ENCODE data around the gene HCN3. TPM values are rescaled to one million over a fixed set of nuclear protein-coding genes. Genes with fewer than 3 reads are reported as not detected.

The HCN3 gene
- total RNA-seq, 1 experiment from 2014 or later, result 11.3 TPM

DNA sequence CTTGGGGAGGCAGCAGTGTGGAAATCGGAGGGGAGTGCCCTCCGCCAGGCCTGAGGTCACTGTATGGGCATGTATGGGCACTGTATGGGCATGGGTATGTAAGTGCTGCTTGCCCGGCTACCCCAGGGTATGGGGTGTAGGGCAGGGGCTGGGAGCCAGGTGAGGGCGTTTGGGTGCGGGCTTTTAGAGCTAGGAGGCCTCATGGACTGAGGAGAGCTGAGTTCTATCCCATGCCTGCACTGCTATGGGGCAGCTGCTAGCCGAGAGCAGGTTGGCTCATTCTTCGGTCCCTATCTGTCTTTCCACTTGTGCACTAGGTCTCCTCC is 18.6 kb downstream of the HCN3 start:
- Histone ChIP-seq H3K36me3 (ENCODE audit: insufficient read depth, low read length, poor library complexity, severe bottlenecking) (no peaks in the 10 kb centered on the region), H3K4me1 (ENCODE audit: insufficient read depth, low read length, poor library complexity, severe bottlenecking) (no peaks in the 10 kb centered on the region), H3K4me3 (ENCODE audit: low read depth, low read length, poor library complexity, severe bottlenecking) (no peak overlapping the region), H3K27ac (ENCODE audit: low read depth, low read length, poor library complexity, severe bottlenecking) (no peak overlapping the region), H3K9me3 (ENCODE audit: low read depth, low read length, poor library complexity, severe bottlenecking) (no peaks in the 10 kb centered on the region), H3K27me3 (replicated peaks; ENCODE audit: insufficient read depth, low read depth, low read length, poor library complexity) (peaks cover 22% of the 10 kb centered on the region)
- no peak for DNase-seq (ENCODE audit: low spot score)
- ChIA-PET POLR2A (ENCODE audit: low non-redundant PET) (no interaction called here), CTCF (interaction anchor here (0.5 kb wide), 1 partner anchor 46 kb away, joined by 3 read pairs; no protein-coding TSS in a partner anchor)
- TF ChIP-seq, protein P1, sequence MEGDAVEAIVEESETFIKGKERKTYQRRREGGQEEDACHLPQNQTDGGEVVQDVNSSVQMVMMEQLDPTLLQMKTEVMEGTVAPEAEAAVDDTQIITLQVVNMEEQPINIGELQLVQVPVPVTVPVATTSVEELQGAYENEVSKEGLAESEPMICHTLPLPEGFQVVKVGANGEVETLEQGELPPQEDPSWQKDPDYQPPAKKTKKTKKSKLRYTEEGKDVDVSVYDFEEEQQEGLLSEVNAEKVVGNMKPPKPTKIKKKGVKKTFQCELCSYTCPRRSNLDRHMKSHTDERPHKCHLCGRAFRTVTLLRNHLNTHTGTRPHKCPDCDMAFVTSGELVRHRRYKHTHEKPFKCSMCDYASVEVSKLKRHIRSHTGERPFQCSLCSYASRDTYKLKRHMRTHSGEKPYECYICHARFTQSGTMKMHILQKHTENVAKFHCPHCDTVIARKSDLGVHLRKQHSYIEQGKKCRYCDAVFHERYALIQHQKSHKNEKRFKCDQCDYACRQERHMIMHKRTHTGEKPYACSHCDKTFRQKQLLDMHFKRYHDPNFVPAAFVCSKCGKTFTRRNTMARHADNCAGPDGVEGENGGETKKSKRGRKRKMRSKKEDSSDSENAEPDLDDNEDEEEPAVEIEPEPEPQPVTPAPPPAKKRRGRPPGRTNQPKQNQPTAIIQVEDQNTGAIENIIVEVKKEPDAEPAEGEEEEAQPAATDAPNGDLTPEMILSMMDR (conservative IDR thresholded peaks at IDR 0.05; ENCODE audit: low read depth, low read length), result no peak
- no peak for TF ChIP-seq EZH2 (IDR thresholded peaks at IDR 0.05; ENCODE audit: borderline replicate concordance, low read depth, low read length, poor library complexity, severe bottlenecking)
- intact Hi-C loops (cut with micrococcal nuclease; ENCODE audit: unreplicated experiment), result no loop called here
- BruUV-seq (replicated peaks), result no TSS peak

DNA sequence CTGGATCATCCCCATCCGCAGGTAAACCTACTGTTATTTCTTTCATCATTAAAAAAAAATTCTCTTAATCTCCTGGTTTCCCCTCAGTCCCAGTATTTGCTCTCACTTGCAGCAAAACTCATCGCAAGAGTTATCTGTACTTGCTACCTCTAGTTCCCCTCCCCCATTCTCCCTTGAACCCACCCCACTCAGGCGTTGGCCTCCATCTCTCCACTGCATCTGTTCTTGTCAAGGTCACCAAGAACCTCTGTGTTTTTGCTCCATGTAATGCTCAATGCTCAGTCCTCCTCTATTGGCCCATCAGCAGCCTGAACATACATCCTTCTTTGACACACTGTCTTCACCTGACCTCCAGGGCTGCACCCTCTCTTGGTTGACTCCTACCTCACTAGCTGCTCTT is 19.4 kb downstream of the HCN3 start:
- H3K36me3 ChIP-seq (ENCODE audit: insufficient read depth, low read length, poor library complexity, severe bottlenecking), result no peaks in the 10 kb centered on the region
- H3K4me3 ChIP-seq (ENCODE audit: low read depth, low read length, poor library complexity, severe bottlenecking), result no peak overlapping the region
- POLR2A ChIA-PET (ENCODE audit: low non-redundant PET), result no interaction called here
- H3K27ac ChIP-seq (ENCODE audit: low read depth, low read length, poor library complexity, severe bottlenecking), result no peak overlapping the region
- TF ChIP-seq EZH2 (IDR thresholded peaks at IDR 0.05; ENCODE audit: borderline replicate concordance, low read depth, low read length, poor library complexity, severe bottlenecking), result no peak
- TF ChIP-seq, protein P1 (conservative IDR thresholded peaks at IDR 0.05; ENCODE audit: low read depth, low read length), result no peak
- peaks cover 22% of the 10 kb centered on the region for H3K27me3 ChIP-seq (replicated peaks; ENCODE audit: insufficient read depth, low read depth, low read length, poor library complexity)
- H3K4me1 ChIP-seq (ENCODE audit: insufficient read depth, low read length, poor library complexity, severe bottlenecking), result no peaks in the 10 kb centered on the region
- no peaks in the 10 kb centered on the region for H3K9me3 ChIP-seq (ENCODE audit: low read depth, low read length, poor library complexity, severe bottlenecking)
- no peak for DNase-seq (ENCODE audit: low spot score)
- CTCF ChIA-PET, result no interaction called here
- intact Hi-C loops (cut with micrococcal nuclease; ENCODE audit: unreplicated experiment), result no loop called here
- BruUV-seq (replicated peaks), result no TSS peak

DNA sequence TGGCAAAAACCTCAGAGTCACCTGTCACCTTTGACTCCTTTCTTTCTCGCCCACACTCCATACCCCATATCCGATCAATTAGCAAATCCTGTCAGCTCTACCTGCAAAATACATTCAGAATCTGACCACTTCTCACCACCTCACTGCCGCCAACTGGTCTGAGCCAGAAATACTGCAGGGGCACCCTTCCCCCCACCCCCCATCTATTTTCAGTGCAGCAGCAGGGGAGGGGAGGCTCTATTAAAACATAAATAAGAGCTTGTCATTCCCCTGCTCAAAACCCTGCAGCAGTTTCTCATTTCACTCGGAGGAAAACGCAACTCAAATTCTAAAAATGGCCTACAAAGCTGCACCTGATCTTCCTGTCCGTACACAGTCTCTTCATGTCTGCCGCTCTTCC is 20.1 kb downstream of the HCN3 start:
- BruUV-seq (replicated peaks), result no TSS peak
- Histone ChIP-seq H3K27ac (ENCODE audit: low read depth, low read length, poor library complexity, severe bottlenecking) (no peak overlapping the region), H3K36me3 (ENCODE audit: insufficient read depth, low read length, poor library complexity, severe bottlenecking) (no peaks in the 10 kb centered on the region), H3K9me3 (ENCODE audit: low read depth, low read length, poor library complexity, severe bottlenecking) (no peaks in the 10 kb centered on the region), H3K4me3 (ENCODE audit: low read depth, low read length, poor library complexity, severe bottlenecking) (no peak overlapping the region), H3K4me1 (ENCODE audit: insufficient read depth, low read length, poor library complexity, severe bottlenecking) (no peaks in the 10 kb centered on the region), H3K27me3 (replicated peaks; ENCODE audit: insufficient read depth, low read depth, low read length, poor library complexity) (peaks cover 22% of the 10 kb centered on the region)
- CTCF ChIA-PET, result no interaction called here
- TF ChIP-seq, protein P1 (conservative IDR thresholded peaks at IDR 0.05; ENCODE audit: low read depth, low read length), result no peak
- no peak for TF ChIP-seq EZH2 (IDR thresholded peaks at IDR 0.05; ENCODE audit: borderline replicate concordance, low read depth, low read length, poor library complexity, severe bottlenecking)
- POLR2A ChIA-PET (ENCODE audit: low non-redundant PET), result interaction anchor here (0.6 kb wide), 1 partner anchor 69 kb away, joined by 4 read pairs; no protein-coding TSS in a partner anchor
- no peak for DNase-seq (ENCODE audit: low spot score)
- intact Hi-C loops (cut with micrococcal nuclease; ENCODE audit: unreplicated experiment), result no loop called here
